CD4-positive, alpha-beta T cell treated with Interleukin-15 for 1 hour (primary cell): ENCODE measurements around the gene ITGAE.
"Not testable (repeated sequence)": the region's sequence is repeated elsewhere in the genome, so short reads cannot be mapped to it uniquely, and the experiment has no call there.

ENCODE experiments used
- DNase-seq: peaks from one replicate; pipeline ENCODE4 v3.0.0-alpha.2; 2020

Gene ITGAE

GRCh38 chr17:3723556-3724377 is 77.2 kb downstream of the ITGAE start, which contains the start of gene HASPIN:
Gene HASPIN, plus strand, starts transcription at chr17:3723903. Its CDS starts 33 bp downstream, at chr17:3723936.
- peak; percentile 90 for DNase-seq

GRCh38 chr17:3723188-3723555 is 77.8 kb downstream of the ITGAE start:
- DNase-seq: no peak

- no peak for DNase-seq
Observed at GRCh38 chr17:3722716-3723115, 78.3 kb downstream of the ITGAE start.

GRCh38 chr17:3719265-3719664 is 81.7 kb downstream of the ITGAE start:
- no peak for DNase-seq

GRCh38 chr17:3718201-3718600 is 82.8 kb downstream of the ITGAE start:
- no peak for DNase-seq

GRCh38 chr17:3715296-3715695 is 85.7 kb downstream of the ITGAE start:
- DNase-seq: no peak

- no peak for DNase-seq
Observed at GRCh38 chr17:3712811-3713463, 88.1 kb downstream of the ITGAE start.

GRCh38 chr17:3710951-3711383 is 90.0 kb downstream of the ITGAE start:
- peak; percentile 85 for DNase-seq

GRCh38 chr17:3708366-3708765 is 92.6 kb downstream of the ITGAE start:
- DNase-seq: no peak

GRCh38 chr17:3705718-3705984 is 95.3 kb downstream of the ITGAE start:
- not testable (repeated sequence) for DNase-seq

GRCh38 chr17:3704931-3705717 is 95.9 kb downstream of the ITGAE start:
- no peak for DNase-seq

GRCh38 chr17:3702041-3702539 is 98.9 kb downstream of the ITGAE start:
- DNase-seq: not testable (repeated sequence)

- no peak for DNase-seq
Observed at GRCh38 chr17:3699951-3700350, 101.0 kb downstream of the ITGAE start.

- DNase-seq: no peak
Observed at GRCh38 chr17:3698139-3698538, 102.8 kb downstream of the ITGAE start.

GRCh38 chr17:3697103-3697476 is 103.9 kb downstream of the ITGAE start:
- no peak for DNase-seq

GRCh38 chr17:3695723-3696411 is 105.1 kb downstream of the ITGAE start, which contains the start of gene P2RX5:
Gene P2RX5, minus strand, starts transcription at chr17:3696155. Its CDS starts 150 bp downstream, at chr17:3696005.
- peak; percentile 65 for DNase-seq

- DNase-seq: no peak
Observed at GRCh38 chr17:3695129-3695722, 105.8 kb downstream of the ITGAE start.

GRCh38 chr17:3693829-3694231 is 107.2 kb downstream of the ITGAE start:
- DNase-seq: peak; percentile 60

GRCh38 chr17:3693141-3693540 is 107.8 kb downstream of the ITGAE start:
- DNase-seq: no peak

GRCh38 chr17:3692346-3692745 is 108.6 kb downstream of the ITGAE start:
- no peak for DNase-seq

- DNase-seq: no peak
Observed at GRCh38 chr17:3691617-3692067, 109.3 kb downstream of the ITGAE start.

GRCh38 chr17:3690094-3690715 is 110.8 kb downstream of the ITGAE start:
- no peak for DNase-seq
